Epithelial cell of proximal tubule (primary cell): Measurements from ENCODE around the gene SLC7A14. TPM values are rescaled to one million over a fixed set of nuclear protein-coding genes. Genes with fewer than 3 reads are reported as not detected.
A peak's percentile ranks its signal among the peaks of the same experiment; 100 is the strongest.

Source experiments
- DNase-seq: peaks from one replicate; pipeline ENCODE4 v3.0.0-alpha.2; 2011; ENCODE audit warnings: low read depth
- H3K4me3 ChIP-seq: 2 replicates; pipeline ENCODE4 v1.5.1; 2011; ENCODE audit warnings: low read depth, mild to moderate bottlenecking, low read length
- CTCF ChIP-seq: conservative IDR thresholded peaks from 2 replicates; pipeline ENCODE4 v1.5.1; 2012; ENCODE audit warnings: low read depth, mild to moderate bottlenecking, low read length
- total RNA-seq: library from RNA; depleted of rRNA; stranded (reverse); fragments of >200 nt; gene quantifications from 2 replicates; pipeline ENCODE4 v1.2.3, GENCODE V29; 2015

Gene SLC7A14
- total RNA-seq, 1 donor from 2014 or later: 0.12 TPM

- no peak for TF ChIP-seq CTCF
- DNase-seq: no peak
Measured at GRCh38 chr3:170623524-170623923, 37.6 kb upstream of the SLC7A14 start.

GRCh38 chr3:170622369-170623159 is 36.7 kb upstream of the SLC7A14 start:
- no peak for DNase-seq
- H3K4me3 ChIP-seq: no peak overlapping the region
- TF ChIP-seq CTCF: no peak

More at GRCh38 chr3:170623524-170623923, 37.6 kb upstream of the SLC7A14 start:
- no peak overlapping the region for H3K4me3 ChIP-seq

- no peak overlapping the region for H3K4me3 ChIP-seq
- no peak for DNase-seq
- no peak for TF ChIP-seq CTCF
Measured at GRCh38 chr3:170621256-170621655, 35.4 kb upstream of the SLC7A14 start.

- H3K4me3 ChIP-seq: no peak overlapping the region
- peak; percentile 59 for DNase-seq
- TF ChIP-seq CTCF: no peak
Measured at GRCh38 chr3:170614214-170614966, 28.5 kb upstream of the SLC7A14 start.

- H3K4me3 ChIP-seq: no peak overlapping the region
- TF ChIP-seq CTCF: no peak
- no peak for DNase-seq
Measured at GRCh38 chr3:170611751-170612150, 25.9 kb upstream of the SLC7A14 start.

- H3K4me3 ChIP-seq: no peak overlapping the region
- TF ChIP-seq CTCF: no peak
Measured at GRCh38 chr3:170610321-170610884, 24.5 kb upstream of the SLC7A14 start.

More at GRCh38 chr3:170610321-170610884, 24.5 kb upstream of the SLC7A14 start:
- DNase-seq: no peak
